HFFc6 (cell line): ENCODE data around the gene CUX1. TPM values are rescaled to one million over a fixed set of nuclear protein-coding genes. Genes with fewer than 3 reads are reported as not detected.
"Not testable (repeated sequence)": the region's sequence is repeated elsewhere in the genome, so short reads cannot be mapped to it uniquely, and the experiment has no call there.

Experiments
- DNase-seq: peaks from one replicate; pipeline ENCODE4 v3.0.0-alpha.2; 2018
- H3K27ac Mint-ChIP-seq: 2 replicates; pipeline ENCODE4 v1.8.0; 2020; ENCODE audit warnings: mild to moderate bottlenecking, mixed read lengths
- H3K27me3 Mint-ChIP-seq: 2 replicates; pipeline ENCODE4 v1.8.0; 2021; ENCODE audit warnings: mild to moderate bottlenecking, moderate library complexity, mixed read lengths; ENCODE audit not compliant: insufficient read depth
- H3K36me3 Mint-ChIP-seq: 2 replicates; pipeline ENCODE4 v1.8.0; 2021; ENCODE audit warnings: low read depth, mixed read lengths
- H3K4me1 Mint-ChIP-seq: 2 replicates; pipeline ENCODE4 v1.8.0; 2020; ENCODE audit warnings: low read depth, mixed read lengths
- H3K4me3 Mint-ChIP-seq: 2 replicates; pipeline ENCODE4 v1.8.0; 2020; ENCODE audit warnings: mild to moderate bottlenecking, moderate library complexity, mixed read lengths
- H3K9me3 Mint-ChIP-seq: 2 replicates; pipeline ENCODE4 v1.8.0; 2020; ENCODE audit warnings: mild to moderate bottlenecking, mixed read lengths
- CTCF ChIP-seq: fragments of 200-600 bp; sonication (generic); IDR thresholded peaks from 2 replicates; pipeline ENCODE4 v1.5.0; 2021; ENCODE audit warnings: antibody characterized with exemption, mild to moderate bottlenecking
- total RNA-seq, 6 experiments: library from RNA; stranded (reverse); fragmentation: NEBNext Ultra II Directional; extraction: Animal tissue kit (Norgen Biotek cat#: 25700); gene quantifications; 2 replicates in 1 of 6; 3 replicates in 5 of 6; pipeline ENCODE4 v1.2.3, GENCODE V29; 2021

CUX1 gene
- total RNA-seq, 6 experiments from 2014 or later: 46.9 to 64.2 (median 51.6) TPM

DNA sequence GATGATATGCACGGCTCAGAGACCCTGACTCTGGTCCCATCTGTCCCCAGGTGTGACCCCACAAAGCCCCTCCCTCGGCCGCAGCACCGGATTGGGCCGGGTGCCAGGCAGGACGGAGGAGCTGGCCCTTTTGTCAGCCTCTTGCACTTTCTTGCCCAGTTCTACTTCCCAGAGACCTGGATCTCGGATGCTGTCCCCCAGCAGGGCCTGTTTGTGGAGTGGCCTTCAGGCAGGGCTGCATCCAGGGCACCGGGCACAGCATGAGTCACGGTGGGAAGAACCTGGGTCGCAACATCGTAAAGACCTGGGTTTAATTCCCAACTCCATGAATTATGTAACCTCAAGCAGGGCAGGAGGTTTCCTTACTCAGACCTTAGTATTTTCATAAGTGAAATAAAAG is 310.9 kb downstream of the CUX1 start:
- TF ChIP-seq CTCF: no peak

GRCh38 chr7:102129636-102130370 is 312.4 kb downstream of the CUX1 start:
- no peak overlapping the region for H3K27ac Mint-ChIP-seq
- H3K27me3 Mint-ChIP-seq: peaks cover 5% of the 10 kb centered on the region
- no peak overlapping the region for H3K4me3 Mint-ChIP-seq
- TF ChIP-seq CTCF: no peak
- DNase-seq: no peak
- peaks cover 10% of the 10 kb centered on the region for H3K36me3 Mint-ChIP-seq
- H3K9me3 Mint-ChIP-seq: no peaks in the 10 kb centered on the region
- peaks cover 18% of the 10 kb centered on the region for H3K4me1 Mint-ChIP-seq

More for the DNA sequence above, 310.9 kb downstream of the CUX1 start:
- Mint-ChIP-seq H3K36me3 (peaks cover 6% of the 10 kb centered on the region), H3K27me3 (peaks cover 5% of the 10 kb centered on the region), H3K27ac (no peak overlapping the region), H3K4me1 (peaks cover 17% of the 10 kb centered on the region), H3K4me3 (no peak overlapping the region), H3K9me3 (no peaks in the 10 kb centered on the region)
- no peak for DNase-seq

DNA sequence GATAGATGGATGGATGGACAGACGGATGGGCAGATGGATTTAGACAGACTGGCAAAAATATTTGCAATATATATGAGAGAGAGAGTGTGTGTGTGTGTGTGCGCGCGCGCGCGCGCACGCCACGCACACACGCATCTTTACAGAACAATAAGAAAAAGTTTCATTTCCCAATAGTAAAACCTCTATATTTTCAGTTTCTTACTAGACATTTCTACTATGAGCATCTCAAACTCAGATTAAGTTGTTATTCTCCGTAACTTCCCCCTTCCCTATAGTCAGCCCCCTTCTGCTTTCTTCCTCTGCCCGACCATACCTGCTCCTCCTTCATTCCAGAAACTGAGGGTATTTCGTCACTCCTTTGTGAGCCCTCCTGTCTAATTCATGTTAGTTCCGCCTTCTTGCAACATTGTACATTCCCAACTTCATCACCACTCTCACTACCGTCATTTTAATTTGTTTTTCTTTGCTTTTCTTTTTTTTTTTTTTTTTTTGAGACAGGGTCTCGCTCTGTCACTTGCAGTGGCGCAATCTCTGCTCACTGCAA is 314.9 kb downstream of the CUX1 start:
- TF ChIP-seq CTCF: no peak
- H3K4me1 Mint-ChIP-seq: peaks cover 14% of the 10 kb centered on the region
- DNase-seq: no peak
- H3K4me3 Mint-ChIP-seq: no peak overlapping the region
- H3K36me3 Mint-ChIP-seq: peaks cover 10% of the 10 kb centered on the region
- no peaks in the 10 kb centered on the region for H3K9me3 Mint-ChIP-seq
- H3K27ac Mint-ChIP-seq: no peak overlapping the region
- peaks cover 3% of the 10 kb centered on the region; the same call in 1 of the 2 replicates for H3K27me3 Mint-ChIP-seq

GRCh38 chr7:102138676-102139075 is 321.2 kb downstream of the CUX1 start:
- Mint-ChIP-seq H3K4me3 (no peak overlapping the region), H3K9me3 (no peaks in the 10 kb centered on the region), H3K36me3 (peaks cover 5% of the 10 kb centered on the region; the same call in 1 of the 2 replicates), H3K4me1 (peaks cover 14% of the 10 kb centered on the region), H3K27me3 (no peaks in the 10 kb centered on the region), H3K27ac (no peak overlapping the region)
- no peak for DNase-seq
- TF ChIP-seq CTCF: no peak

- no peak overlapping the region for H3K4me3 Mint-ChIP-seq
- H3K9me3 Mint-ChIP-seq: no peaks in the 10 kb centered on the region
- no peaks in the 10 kb centered on the region for H3K4me1 Mint-ChIP-seq
- no peak for DNase-seq
- no peak for TF ChIP-seq CTCF
- peaks cover 5% of the 10 kb centered on the region for H3K36me3 Mint-ChIP-seq
- H3K27me3 Mint-ChIP-seq: no peaks in the 10 kb centered on the region
- H3K27ac Mint-ChIP-seq: no peak overlapping the region
Observed at GRCh38 chr7:102140952-102141370, 323.5 kb downstream of the CUX1 start.

GRCh38 chr7:102142433-102142832 is 325.0 kb downstream of the CUX1 start:
- not testable (repeated sequence) for H3K4me1 Mint-ChIP-seq, H3K36me3 Mint-ChIP-seq, DNase-seq

More at GRCh38 chr7:102142433-102142832, 325.0 kb downstream of the CUX1 start:
- H3K27ac Mint-ChIP-seq, H3K27me3 Mint-ChIP-seq, H3K9me3 Mint-ChIP-seq, H3K4me3 Mint-ChIP-seq: not testable (repeated sequence)
